Vagina (tissue), 2 donors: ENCODE measurements around the gene LILRB2.
"Not testable (repeated sequence)": the region's sequence is repeated elsewhere in the genome, so short reads cannot be mapped to it uniquely, and the experiment has no call there.

ENCODE experiments used
- CTCF ChIP-seq, 3 experiments: fragments of 450-650 bp in 2 of 3; fragments of 200-600 bp in 1 of 3; sonication (generic) in 1 of 3; IDR thresholded peaks; one replicate each; pipeline ENCODE4 v1.5.1; 2017 to 2019; ENCODE audit warnings: antibody characterized with exemption in 3 of 3, mild to moderate bottlenecking in 2 of 3, moderate library complexity in 2 of 3
- POLR2A ChIP-seq, 2 donors: fragments of 450-650 bp; IDR thresholded peaks; one replicate each; pipeline ENCODE4 v1.6.1; 2017; ENCODE audit warnings: antibody characterized with exemption in 2 of 2, mild to moderate bottlenecking in 2 of 2, moderate library complexity in 2 of 2

- not testable (repeated sequence) for TF ChIP-seq CTCF, POLR2A (IDR thresholded peaks at IDR 0.05)
These were observed 885 bp downstream of the LILRB2 start for GRCh38 chr19:54280025-54280424.
